C4-2B (cell line): Measurements from ENCODE around the gene PTPRA.

Experiments used
- ZFX ChIP-seq: fragments of 450-650 bp; IDR thresholded peaks from 2 replicates; pipeline ENCODE4 v1.6.1; 2017
- TF ChIP-seq, protein P1 (sequence below): fragments of 450-650 bp; conservative IDR thresholded peaks from 2 replicates; pipeline ENCODE4 v1.5.1; 2017; ENCODE audit warnings: mild to moderate bottlenecking

DNA sequence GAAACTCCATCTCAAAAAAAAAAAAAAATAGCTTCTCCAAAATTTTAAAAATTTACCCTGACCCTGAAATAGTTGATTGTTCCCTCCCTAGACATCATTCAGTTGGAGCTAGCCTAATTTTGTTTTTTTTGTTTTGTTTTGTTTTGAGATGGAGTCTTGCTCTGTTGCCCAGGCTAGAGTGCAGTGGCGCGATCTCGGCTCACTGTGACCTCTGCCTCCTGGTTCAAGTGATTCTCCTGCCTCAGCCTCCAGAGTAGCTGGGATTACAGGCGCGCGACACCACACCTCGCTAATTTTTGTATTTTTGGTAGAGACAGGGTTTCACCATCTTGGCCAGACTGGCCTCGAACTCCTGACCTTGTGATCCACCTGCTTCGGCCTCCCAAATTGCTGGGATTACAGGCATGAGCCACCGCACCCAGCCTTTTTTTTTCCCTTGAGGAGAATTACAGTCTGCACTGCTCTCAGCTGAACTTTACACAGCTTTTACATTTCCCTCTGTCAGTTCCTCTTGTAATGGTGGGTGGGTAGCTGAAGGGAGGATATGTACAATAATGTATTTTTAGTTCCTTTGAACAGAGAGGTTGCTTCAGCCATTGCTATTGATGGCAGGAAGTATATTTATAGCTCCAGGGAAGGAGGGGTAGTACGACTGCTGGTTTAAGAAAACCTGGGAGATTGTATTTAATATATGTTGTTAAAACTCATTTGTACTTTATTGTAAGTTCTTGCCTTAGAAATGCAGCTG, 27.7 kb downstream of the PTPRA start:
- TF ChIP-seq, protein P1, sequence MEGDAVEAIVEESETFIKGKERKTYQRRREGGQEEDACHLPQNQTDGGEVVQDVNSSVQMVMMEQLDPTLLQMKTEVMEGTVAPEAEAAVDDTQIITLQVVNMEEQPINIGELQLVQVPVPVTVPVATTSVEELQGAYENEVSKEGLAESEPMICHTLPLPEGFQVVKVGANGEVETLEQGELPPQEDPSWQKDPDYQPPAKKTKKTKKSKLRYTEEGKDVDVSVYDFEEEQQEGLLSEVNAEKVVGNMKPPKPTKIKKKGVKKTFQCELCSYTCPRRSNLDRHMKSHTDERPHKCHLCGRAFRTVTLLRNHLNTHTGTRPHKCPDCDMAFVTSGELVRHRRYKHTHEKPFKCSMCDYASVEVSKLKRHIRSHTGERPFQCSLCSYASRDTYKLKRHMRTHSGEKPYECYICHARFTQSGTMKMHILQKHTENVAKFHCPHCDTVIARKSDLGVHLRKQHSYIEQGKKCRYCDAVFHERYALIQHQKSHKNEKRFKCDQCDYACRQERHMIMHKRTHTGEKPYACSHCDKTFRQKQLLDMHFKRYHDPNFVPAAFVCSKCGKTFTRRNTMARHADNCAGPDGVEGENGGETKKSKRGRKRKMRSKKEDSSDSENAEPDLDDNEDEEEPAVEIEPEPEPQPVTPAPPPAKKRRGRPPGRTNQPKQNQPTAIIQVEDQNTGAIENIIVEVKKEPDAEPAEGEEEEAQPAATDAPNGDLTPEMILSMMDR, result no peak
- no peak for TF ChIP-seq ZFX
